ENCODE measurements around the gene PCOLCE2. TPM values are rescaled to one million over a fixed set of nuclear protein-coding genes. Genes with fewer than 3 reads are reported as not detected.
A peak's percentile ranks its signal among the peaks of the same experiment; 100 is the strongest.
"Not testable (repeated sequence)": the region's sequence is repeated elsewhere in the genome, so short reads cannot be mapped to it uniquely, and the experiment has no call there.

The PCOLCE2 gene
- total RNA-seq, 1 experiment from 2014 or later: 22.9 TPM

GRCh38 chr3:142898346-142899213 is 9.7 kb upstream of the PCOLCE2 start:
- no peak for DNase-seq (ENCODE audit: low spot score)

GRCh38 chr3:142897807-142898206 is 8.9 kb upstream of the PCOLCE2 start:
- DNase-seq (ENCODE audit: low spot score): no peak

GRCh38 chr3:142896996-142897395 is 8.1 kb upstream of the PCOLCE2 start:
- DNase-seq (ENCODE audit: low spot score): no peak

- DNase-seq (ENCODE audit: low spot score): peak; percentile 82
These were observed 7.4 kb upstream of the PCOLCE2 start for GRCh38 chr3:142896201-142896755.

- no peak for DNase-seq (ENCODE audit: low spot score)
These were observed 5.6 kb upstream of the PCOLCE2 start for GRCh38 chr3:142894493-142894892.

- DNase-seq (ENCODE audit: low spot score): no peak
These were observed 3.8 kb upstream of the PCOLCE2 start for GRCh38 chr3:142892714-142893113.

GRCh38 chr3:142890592-142890991 is 1.7 kb upstream of the PCOLCE2 start:
- DNase-seq (ENCODE audit: low spot score): no peak

GRCh38 chr3:142889212-142890014 is 530 bp upstream of the PCOLCE2 start:
- DNase-seq (ENCODE audit: low spot score): no peak

GRCh38 chr3:142888099-142888480 is 793 bp downstream of the PCOLCE2 start:
- peak; percentile 25 for DNase-seq (ENCODE audit: low spot score)

GRCh38 chr3:142886940-142887339 is 1.9 kb downstream of the PCOLCE2 start:
- DNase-seq (ENCODE audit: low spot score): peak; percentile 81

GRCh38 chr3:142886021-142886420 is 2.9 kb downstream of the PCOLCE2 start:
- DNase-seq (ENCODE audit: low spot score): no peak

- no peak for DNase-seq (ENCODE audit: low spot score)
These were observed 4.4 kb downstream of the PCOLCE2 start for GRCh38 chr3:142884531-142884930.

- DNase-seq (ENCODE audit: low spot score): not testable (repeated sequence)
These were observed 5.3 kb downstream of the PCOLCE2 start for GRCh38 chr3:142883534-142883933.

GRCh38 chr3:142881445-142882224 is 7.2 kb downstream of the PCOLCE2 start:
- no peak for DNase-seq (ENCODE audit: low spot score)

GRCh38 chr3:142878649-142879300 is 10.1 kb downstream of the PCOLCE2 start:
- no peak for DNase-seq (ENCODE audit: low spot score)

- no peak for DNase-seq (ENCODE audit: low spot score)
These were observed 12.5 kb downstream of the PCOLCE2 start for GRCh38 chr3:142876417-142876816.

- DNase-seq (ENCODE audit: low spot score): no peak
These were observed 13.2 kb downstream of the PCOLCE2 start for GRCh38 chr3:142875583-142876207.

GRCh38 chr3:142875099-142875498 is 13.8 kb downstream of the PCOLCE2 start:
- no peak for DNase-seq (ENCODE audit: low spot score)

- DNase-seq (ENCODE audit: low spot score): not testable (repeated sequence)
These were observed 20.5 kb downstream of the PCOLCE2 start for GRCh38 chr3:142868382-142868781.

- peak; percentile 35 for DNase-seq (ENCODE audit: low spot score)
These were observed 21.8 kb downstream of the PCOLCE2 start for GRCh38 chr3:142866841-142867631.
